HL-60 (cell line): ENCODE data around the gene CLCNKB.
"Not testable (repeated sequence)": the region's sequence is repeated elsewhere in the genome, so short reads cannot be mapped to it uniquely, and the experiment has no call there.

Experiments used
- DNase-seq, 2 experiments: peaks; one replicate each; pipeline ENCODE4 v3.0.0-alpha.2; 2010 to 2020; ENCODE audit warnings: low read depth in 1 of 2, low spot score in 1 of 2
- H3K27ac ChIP-seq: fragments of 250-450 bp; sonication (Bioruptor Pico); replicated peaks from 2 replicates; pipeline ENCODE4 v1.5.1; 2020; ENCODE audit warnings: mild to moderate bottlenecking, moderate library complexity
- H3K27me3 ChIP-seq: fragments of 250-450 bp; sonication (Bioruptor Pico); 2 replicates; pipeline ENCODE4 v1.5.1; 2021; ENCODE audit warnings: mild to moderate bottlenecking, moderate library complexity; ENCODE audit not compliant: insufficient read depth, poor library complexity, severe bottlenecking
- H3K4me3 ChIP-seq: replicated peaks from 2 replicates; pipeline ENCODE4 v1.5.1; 2011; ENCODE audit warnings: mild to moderate bottlenecking, control low read depth, low read length; ENCODE audit not compliant: insufficient read depth
- GABPA ChIP-seq: IDR thresholded peaks from 2 replicates; pipeline ENCODE4 v1.6.1; 2012; ENCODE audit warnings: low read depth
- POLR2AphosphoS5 ChIP-seq: IDR thresholded peaks from 2 replicates; pipeline ENCODE4 v1.6.1; 2012; ENCODE audit warnings: low read depth
- SPI1 ChIP-seq: IDR thresholded peaks from 2 replicates; pipeline ENCODE4 v1.6.1; 2012; ENCODE audit warnings: low read depth, mild to moderate bottlenecking, borderline replicate concordance
- TF ChIP-seq, protein P1 (sequence below): IDR thresholded peaks from 2 replicates; pipeline ENCODE4 v1.6.1; 2012; ENCODE audit warnings: low read depth; ENCODE audit not compliant: insufficient replicate concordance
- TF ChIP-seq, protein P2 (sequence below): IDR thresholded peaks from one replicate; pipeline ENCODE4 v1.5.1; 2011; ENCODE audit warnings: low read length, control low read depth, inconsistent platforms; ENCODE audit not compliant: insufficient read depth

Gene CLCNKB

DNA sequence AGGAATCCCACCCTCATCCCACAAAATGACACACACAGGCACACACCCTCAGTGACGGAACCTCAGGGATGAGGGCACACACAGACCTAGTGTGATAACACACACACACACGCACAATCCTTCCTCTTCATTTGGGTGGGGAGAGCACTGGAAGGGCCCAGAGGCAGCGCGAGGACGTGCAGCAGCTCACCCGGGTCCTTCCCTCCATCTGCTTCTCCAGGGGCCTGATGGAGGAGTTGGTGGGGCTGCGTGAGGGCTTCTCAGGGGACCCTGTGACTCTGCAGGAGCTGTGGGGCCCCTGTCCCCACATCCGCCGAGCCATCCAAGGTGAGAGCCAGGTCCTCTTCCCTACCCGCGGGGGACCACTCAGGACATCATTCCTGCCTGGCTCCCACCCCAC lies 21.2 kb upstream of the CLCNKB start:
- Histone ChIP-seq H3K27ac (no peak overlapping the region), H3K27me3 (peaks cover 8% of the 10 kb centered on the region), H3K4me3 (no peak overlapping the region)
- DNase-seq = no peak
- TF ChIP-seq GABPA = no peak
- TF ChIP-seq SPI1 = no peak
- no peak for TF ChIP-seq POLR2AphosphoS5
- TF ChIP-seq, protein P1, sequence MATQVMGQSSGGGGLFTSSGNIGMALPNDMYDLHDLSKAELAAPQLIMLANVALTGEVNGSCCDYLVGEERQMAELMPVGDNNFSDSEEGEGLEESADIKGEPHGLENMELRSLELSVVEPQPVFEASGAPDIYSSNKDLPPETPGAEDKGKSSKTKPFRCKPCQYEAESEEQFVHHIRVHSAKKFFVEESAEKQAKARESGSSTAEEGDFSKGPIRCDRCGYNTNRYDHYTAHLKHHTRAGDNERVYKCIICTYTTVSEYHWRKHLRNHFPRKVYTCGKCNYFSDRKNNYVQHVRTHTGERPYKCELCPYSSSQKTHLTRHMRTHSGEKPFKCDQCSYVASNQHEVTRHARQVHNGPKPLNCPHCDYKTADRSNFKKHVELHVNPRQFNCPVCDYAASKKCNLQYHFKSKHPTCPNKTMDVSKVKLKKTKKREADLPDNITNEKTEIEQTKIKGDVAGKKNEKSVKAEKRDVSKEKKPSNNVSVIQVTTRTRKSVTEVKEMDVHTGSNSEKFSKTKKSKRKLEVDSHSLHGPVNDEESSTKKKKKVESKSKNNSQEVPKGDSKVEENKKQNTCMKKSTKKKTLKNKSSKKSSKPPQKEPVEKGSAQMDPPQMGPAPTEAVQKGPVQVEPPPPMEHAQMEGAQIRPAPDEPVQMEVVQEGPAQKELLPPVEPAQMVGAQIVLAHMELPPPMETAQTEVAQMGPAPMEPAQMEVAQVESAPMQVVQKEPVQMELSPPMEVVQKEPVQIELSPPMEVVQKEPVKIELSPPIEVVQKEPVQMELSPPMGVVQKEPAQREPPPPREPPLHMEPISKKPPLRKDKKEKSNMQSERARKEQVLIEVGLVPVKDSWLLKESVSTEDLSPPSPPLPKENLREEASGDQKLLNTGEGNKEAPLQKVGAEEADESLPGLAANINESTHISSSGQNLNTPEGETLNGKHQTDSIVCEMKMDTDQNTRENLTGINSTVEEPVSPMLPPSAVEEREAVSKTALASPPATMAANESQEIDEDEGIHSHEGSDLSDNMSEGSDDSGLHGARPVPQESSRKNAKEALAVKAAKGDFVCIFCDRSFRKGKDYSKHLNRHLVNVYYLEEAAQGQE = no peak
- TF ChIP-seq, protein P2, sequence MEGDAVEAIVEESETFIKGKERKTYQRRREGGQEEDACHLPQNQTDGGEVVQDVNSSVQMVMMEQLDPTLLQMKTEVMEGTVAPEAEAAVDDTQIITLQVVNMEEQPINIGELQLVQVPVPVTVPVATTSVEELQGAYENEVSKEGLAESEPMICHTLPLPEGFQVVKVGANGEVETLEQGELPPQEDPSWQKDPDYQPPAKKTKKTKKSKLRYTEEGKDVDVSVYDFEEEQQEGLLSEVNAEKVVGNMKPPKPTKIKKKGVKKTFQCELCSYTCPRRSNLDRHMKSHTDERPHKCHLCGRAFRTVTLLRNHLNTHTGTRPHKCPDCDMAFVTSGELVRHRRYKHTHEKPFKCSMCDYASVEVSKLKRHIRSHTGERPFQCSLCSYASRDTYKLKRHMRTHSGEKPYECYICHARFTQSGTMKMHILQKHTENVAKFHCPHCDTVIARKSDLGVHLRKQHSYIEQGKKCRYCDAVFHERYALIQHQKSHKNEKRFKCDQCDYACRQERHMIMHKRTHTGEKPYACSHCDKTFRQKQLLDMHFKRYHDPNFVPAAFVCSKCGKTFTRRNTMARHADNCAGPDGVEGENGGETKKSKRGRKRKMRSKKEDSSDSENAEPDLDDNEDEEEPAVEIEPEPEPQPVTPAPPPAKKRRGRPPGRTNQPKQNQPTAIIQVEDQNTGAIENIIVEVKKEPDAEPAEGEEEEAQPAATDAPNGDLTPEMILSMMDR = no peak

DNA sequence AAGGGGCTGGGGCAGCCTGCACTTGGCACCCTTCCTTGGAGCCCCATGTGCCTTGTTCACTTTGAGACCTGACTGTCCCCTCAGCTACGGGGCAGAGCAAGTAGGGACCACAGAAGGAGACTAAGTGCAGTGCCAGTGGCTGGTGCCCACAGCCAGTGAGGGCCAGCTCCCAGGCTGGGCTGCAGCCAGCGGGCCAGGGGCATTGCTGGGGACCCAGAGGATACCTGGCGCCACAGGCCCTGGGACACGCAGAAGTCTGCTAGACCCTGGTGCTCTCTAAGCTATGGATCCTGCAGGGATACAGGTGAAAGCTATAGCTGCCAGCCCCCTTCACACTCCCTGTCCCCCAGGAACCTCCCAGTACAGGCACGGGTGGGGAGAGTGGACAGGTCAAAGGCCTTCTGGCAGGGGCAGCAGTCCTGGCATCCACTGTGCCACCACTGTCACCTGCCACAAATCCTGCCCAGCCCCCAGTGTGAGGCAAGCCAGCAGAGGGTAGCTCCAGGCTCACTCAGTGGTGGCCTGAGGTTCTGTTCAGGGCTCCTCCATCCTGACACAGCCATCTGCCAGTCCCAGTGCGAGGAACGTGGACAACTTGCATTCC lies 20.4 kb upstream of the CLCNKB start:
- H3K27ac ChIP-seq = no peak overlapping the region
- TF ChIP-seq, protein P2 = no peak
- TF ChIP-seq SPI1 = no peak
- no peak for DNase-seq
- no peak overlapping the region for H3K4me3 ChIP-seq
- peaks cover 9% of the 10 kb centered on the region for H3K27me3 ChIP-seq

DNA sequence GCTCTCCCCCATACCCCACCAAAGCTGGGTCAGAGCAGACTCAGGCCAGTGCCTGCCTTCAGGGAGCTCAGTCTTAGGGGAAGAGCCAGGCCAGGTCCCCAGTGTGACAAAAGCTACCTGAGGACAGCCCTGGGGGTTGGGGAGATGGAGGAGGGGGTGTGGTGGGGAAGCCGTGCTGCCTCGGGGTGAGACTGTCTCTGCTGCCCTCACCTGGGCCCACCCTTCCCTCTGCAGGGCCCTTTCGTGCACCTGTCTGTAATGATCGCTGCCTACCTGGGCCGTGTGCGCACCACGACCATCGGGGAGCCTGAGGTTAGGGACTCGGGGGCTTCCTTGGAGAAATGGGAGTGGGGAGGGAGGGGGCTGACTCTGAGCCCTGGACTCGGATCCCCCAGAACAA lies 17.3 kb upstream of the CLCNKB start:
- DNase-seq, H3K4me3 ChIP-seq: not testable (repeated sequence)

DNA sequence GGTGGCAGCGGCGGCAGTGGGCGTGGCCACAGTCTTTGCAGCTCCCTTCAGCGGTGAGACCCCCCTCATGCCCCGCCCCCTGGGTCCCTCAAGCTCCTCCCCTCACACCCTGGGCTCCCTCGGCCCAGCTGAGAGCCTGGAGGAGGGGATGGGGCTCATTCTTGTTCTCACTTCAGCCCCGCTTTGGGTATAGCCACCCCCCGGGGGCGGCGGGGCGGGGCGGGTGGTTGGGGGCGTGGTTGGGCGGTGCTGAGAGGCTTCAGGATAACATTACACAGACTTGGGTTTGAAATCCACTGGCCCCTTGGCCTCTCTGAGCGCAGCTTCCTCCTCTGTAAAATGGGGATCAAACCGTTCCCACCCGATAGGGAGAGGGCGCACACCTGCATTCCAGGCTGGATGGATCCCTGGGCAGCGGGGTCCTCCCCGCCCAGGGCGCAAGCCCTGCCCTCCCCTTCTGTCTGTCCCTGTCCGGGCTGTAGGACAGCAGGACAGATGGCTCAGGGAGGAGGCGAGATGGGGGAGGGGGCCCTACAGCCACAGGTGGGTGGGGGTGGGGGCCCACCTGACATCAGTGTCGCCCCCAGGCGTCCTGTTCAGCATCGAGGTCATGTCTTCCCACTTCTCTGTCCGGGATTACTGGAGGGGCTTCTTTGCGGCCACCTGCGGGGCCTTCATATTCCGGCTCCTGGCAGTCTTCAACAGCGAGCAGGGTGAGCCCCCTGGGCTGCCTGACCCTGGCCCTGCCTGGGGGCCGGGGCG lies 16.7 kb upstream of the CLCNKB start:
- TF ChIP-seq SPI1 (no peak), GABPA (no peak), POLR2AphosphoS5 (no peak)
- TF ChIP-seq, protein P2 = no peak
- TF ChIP-seq, protein P1 = no peak
- H3K27me3 ChIP-seq = peaks cover 9% of the 10 kb centered on the region
- H3K27ac ChIP-seq = no peak overlapping the region
- DNase-seq = no peak
- H3K4me3 ChIP-seq = no peak overlapping the region

More for the DNA sequence above, 17.3 kb upstream of the CLCNKB start:
- H3K27ac ChIP-seq, H3K27me3 ChIP-seq: not testable (repeated sequence)
